ENCODE measurements around the gene TTC36.

The TTC36 gene

GRCh38 chr11:118524757-118525470, 2.4 kb upstream of the TTC36 start:
- no peak for DNase-seq (ENCODE audit: low read depth, low spot score)
- H3K4me3 ChIP-seq (ENCODE audit: low read depth, low read length): no peak overlapping the region
- no peak for TF ChIP-seq CTCF (IDR thresholded peaks at IDR 0.05; ENCODE audit: low read depth, low read length)
- in situ Hi-C loops (cut with HindIII; ENCODE audit: low sequenced_read_pairs): no loop called here

DNA sequence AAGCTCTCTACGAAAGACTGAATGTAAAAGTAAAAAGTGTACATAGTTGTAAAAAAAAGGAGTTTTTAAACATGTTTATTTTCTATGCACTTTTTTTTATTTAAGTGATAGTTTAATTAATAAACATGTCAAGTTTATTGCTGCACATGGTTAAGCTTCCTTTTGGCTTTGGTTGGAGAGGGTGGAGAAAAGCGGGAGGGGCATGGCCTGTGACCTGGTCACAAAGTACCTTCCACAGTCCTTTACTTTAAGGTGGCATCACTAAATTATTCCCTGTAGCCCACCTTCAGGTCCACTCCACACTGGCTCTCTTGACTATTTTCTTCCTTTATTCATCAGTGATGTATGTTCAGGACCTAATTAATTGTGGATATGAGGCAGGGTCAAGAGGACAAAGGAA, 586 bp upstream of the TTC36 start:
- no peak for TF ChIP-seq CTCF (IDR thresholded peaks at IDR 0.05; ENCODE audit: low read depth, low read length)
- no peak overlapping the region for H3K4me3 ChIP-seq (ENCODE audit: low read depth, low read length)
- in situ Hi-C loops (cut with HindIII; ENCODE audit: low sequenced_read_pairs): no loop called here
- DNase-seq (ENCODE audit: low read depth, low spot score): no peak

DNA sequence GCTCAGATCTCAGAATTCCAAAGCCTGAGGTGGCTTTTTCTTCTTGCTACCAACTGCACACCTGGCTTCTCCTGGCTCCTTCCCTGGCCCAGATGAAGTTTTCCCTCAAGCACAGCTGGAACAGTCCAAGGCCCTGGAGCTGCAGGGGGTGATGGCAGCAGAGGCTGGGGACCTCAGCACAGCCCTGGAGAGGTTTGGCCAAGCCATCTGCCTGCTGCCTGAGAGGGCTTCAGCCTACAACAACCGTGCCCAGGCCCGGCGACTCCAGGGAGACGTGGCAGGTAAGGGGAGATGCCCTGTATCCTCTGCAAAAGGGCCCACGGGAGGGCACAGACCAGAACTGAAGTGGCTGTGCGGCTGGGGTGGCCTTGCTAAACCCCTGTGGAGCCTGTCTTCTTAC, 1.2 kb downstream of the TTC36 start:
- DNase-seq (ENCODE audit: low read depth, low spot score): no peak
- H3K4me3 ChIP-seq (ENCODE audit: low read depth, low read length): no peak overlapping the region
- TF ChIP-seq CTCF (IDR thresholded peaks at IDR 0.05; ENCODE audit: low read depth, low read length): no peak
- in situ Hi-C loops (cut with HindIII; ENCODE audit: low sequenced_read_pairs): no loop called here

DNA sequence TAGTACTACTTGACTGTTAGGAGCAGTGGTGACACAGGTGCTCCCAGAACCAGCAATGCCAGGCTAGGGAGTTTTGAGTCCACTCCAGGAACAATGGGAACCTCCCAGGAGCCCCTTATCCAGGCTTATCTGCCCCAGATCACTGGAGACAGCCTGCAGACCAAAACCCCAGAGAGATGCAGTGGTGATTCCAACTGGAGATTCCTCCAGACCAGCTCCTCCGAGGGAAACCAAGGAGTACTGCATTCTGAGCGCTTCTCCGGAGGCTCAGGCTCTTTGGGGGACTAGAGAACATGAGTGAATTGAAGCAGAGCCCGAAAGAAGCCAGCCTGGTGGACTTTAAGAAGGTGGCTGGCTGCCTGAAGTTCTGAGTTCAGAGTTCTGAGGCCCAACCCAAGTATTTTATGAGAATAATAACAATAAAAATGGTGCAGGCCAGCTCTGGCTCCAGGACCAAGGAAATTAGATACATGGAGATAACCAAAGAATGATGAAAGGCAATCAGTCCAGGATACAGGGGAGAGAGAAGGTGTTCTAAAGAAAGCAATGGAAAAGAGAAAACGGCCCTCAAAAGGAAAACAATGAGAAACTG, 2.4 kb downstream of the TTC36 start:
- H3K4me3 ChIP-seq (ENCODE audit: low read depth, low read length): peak overlapping the region; percentile 79
- TF ChIP-seq CTCF (IDR thresholded peaks at IDR 0.05; ENCODE audit: low read depth, low read length): no peak
- no peak for DNase-seq (ENCODE audit: low read depth, low spot score)
- in situ Hi-C loops (cut with HindIII; ENCODE audit: low sequenced_read_pairs): no loop called here

GRCh38 chr11:118530180-118530682, 3.0 kb downstream of the TTC36 start:
- H3K4me3 ChIP-seq (ENCODE audit: low read depth, low read length): peak overlapping the region; percentile 79
- TF ChIP-seq CTCF (IDR thresholded peaks at IDR 0.05; ENCODE audit: low read depth, low read length): no peak
- peak; percentile 6 for DNase-seq (ENCODE audit: low read depth, low spot score)
- in situ Hi-C loops (cut with HindIII; ENCODE audit: low sequenced_read_pairs): no loop called here

DNA sequence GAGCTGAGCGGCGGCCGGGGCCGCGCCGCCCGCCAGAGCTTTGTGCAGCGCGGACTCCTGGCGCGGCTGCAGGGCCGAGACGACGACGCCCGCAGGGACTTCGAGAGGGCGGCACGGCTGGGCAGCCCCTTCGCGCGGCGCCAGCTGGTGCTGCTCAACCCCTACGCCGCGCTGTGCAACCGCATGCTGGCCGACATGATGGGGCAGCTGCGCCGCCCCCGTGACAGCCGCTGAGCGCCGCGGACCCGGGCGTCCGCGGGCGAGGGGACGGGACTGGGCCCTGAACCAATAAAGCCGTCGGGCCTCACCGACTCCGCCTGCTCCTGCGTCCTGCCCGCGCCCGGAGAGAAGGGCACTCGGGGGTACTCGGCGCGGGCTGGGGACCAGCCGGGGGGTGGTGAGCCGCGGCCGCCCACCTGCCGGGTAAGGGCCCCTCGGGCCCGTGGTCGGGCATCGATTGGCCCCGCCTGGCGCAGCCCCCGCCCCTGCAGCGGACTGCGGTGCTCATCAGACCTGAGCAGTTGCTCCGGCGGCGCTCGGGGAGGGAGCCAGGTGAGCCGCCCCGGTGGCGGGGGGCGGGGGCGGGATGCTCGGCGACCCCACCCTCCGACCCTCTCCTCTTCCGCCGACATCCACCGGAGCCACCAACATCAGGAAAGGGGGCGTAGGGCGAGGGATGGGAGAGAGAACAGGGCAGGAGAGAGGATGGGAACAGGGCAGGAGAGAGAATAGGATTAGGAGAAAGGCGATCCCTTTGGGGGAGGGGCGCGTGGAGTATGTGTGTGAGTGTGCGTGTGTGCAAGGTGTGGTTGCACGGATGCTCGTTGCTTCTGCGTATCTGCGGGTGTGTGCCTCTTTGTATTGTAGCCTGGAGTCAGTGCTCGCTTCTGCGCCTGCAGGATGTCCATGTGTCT, 3.7 kb downstream of the TTC36 start, which contains the start of gene TMEM25:
TMEM25 (plus strand) TSS at position 510 of the 914 bp plus-strand sequence. CDS start 610 bp downstream, outside the sequence.
- in situ Hi-C loops (cut with HindIII; ENCODE audit: low sequenced_read_pairs): no loop called here
- TF ChIP-seq CTCF (IDR thresholded peaks at IDR 0.05; ENCODE audit: low read depth, low read length): no peak
- H3K4me3 ChIP-seq (ENCODE audit: low read depth, low read length): peak within 1 kb of the TSS; percentile 79
- peak; percentile 61 for DNase-seq (ENCODE audit: low read depth, low spot score)
